ENCODE measurements around the gene TLR9. TPM values are rescaled to one million over a fixed set of nuclear protein-coding genes. Genes with fewer than 3 reads are reported as not detected.

TLR9 gene
- total RNA-seq, 3 donors from 2014 or later = 0.77 to 0.89 TPM; not detected in 1

GRCh38 chr3:52240886-52241370 is 15.5 kb upstream of the TLR9 start:
- intact Hi-C loops (cut with DNase I, micrococcal nuclease) = no loop called here
- TF ChIP-seq CTCF (IDR thresholded peaks at IDR 0.05) = no peak
- ATAC-seq = no peak
- no peak for DNase-seq
- Histone ChIP-seq H3K36me3 (ENCODE audit: low read depth) (no peaks in the 10 kb centered on the region), H3K9me3 (no peaks in the 10 kb centered on the region), H3K4me1 (ENCODE audit: low read depth) (peaks cover 23% of the 10 kb centered on the region), H3K4me3 (no peak overlapping the region)

GRCh38 chr3:52240059-52240885 is 14.8 kb upstream of the TLR9 start:
- ATAC-seq = peak; percentile 20
- H3K4me1 ChIP-seq (ENCODE audit: low read depth) = peaks cover 21% of the 10 kb centered on the region
- TF ChIP-seq CTCF (IDR thresholded peaks at IDR 0.05) = no peak
- H3K36me3 ChIP-seq (ENCODE audit: low read depth) = no peaks in the 10 kb centered on the region
- peak; percentile 29 to 56 (median 53) for DNase-seq
- intact Hi-C loops (cut with DNase I, micrococcal nuclease) = no loop called here
- H3K4me3 ChIP-seq = no peak overlapping the region
- H3K9me3 ChIP-seq = no peaks in the 10 kb centered on the region

GRCh38 chr3:52238761-52239701 is 13.6 kb upstream of the TLR9 start, which contains the start of gene TWF2:
Gene TWF2, minus strand, starts transcription at chr3:52239158. Its CDS starts 142 bp downstream, at chr3:52239016.
- Histone ChIP-seq H3K9me3 (no peaks in the 10 kb centered on the region), H3K4me1 (ENCODE audit: low read depth) (peaks cover 21% of the 10 kb centered on the region), H3K36me3 (ENCODE audit: low read depth) (no peaks in the 10 kb centered on the region), H3K4me3 (peak within 1 kb of the TSS; percentile 79)
- peak; percentile 79 to 91 (median 88) for DNase-seq
- peak; percentile 95 for ATAC-seq
- peak; percentile 28 for TF ChIP-seq CTCF (IDR thresholded peaks at IDR 0.05)
- intact Hi-C loops (cut with DNase I, micrococcal nuclease) = no loop called here

- peaks cover 21% of the 10 kb centered on the region for H3K4me1 ChIP-seq (ENCODE audit: low read depth)
- peak overlapping the region; percentile 79 for H3K4me3 ChIP-seq
- no peaks in the 10 kb centered on the region for H3K36me3 ChIP-seq (ENCODE audit: low read depth)
- H3K9me3 ChIP-seq = no peaks in the 10 kb centered on the region
- intact Hi-C loops (cut with DNase I, micrococcal nuclease) = no loop called here
- peak; percentile 42 for ATAC-seq
- no peak for DNase-seq
- no peak for TF ChIP-seq CTCF (IDR thresholded peaks at IDR 0.05)
These were observed 12.8 kb upstream of the TLR9 start for GRCh38 chr3:52238193-52238760.

GRCh38 chr3:52237657-52238172 is 12.3 kb upstream of the TLR9 start:
- Histone ChIP-seq H3K36me3 (ENCODE audit: low read depth) (no peaks in the 10 kb centered on the region), H3K4me3 (no peak overlapping the region), H3K4me1 (ENCODE audit: low read depth) (peaks cover 21% of the 10 kb centered on the region), H3K9me3 (no peaks in the 10 kb centered on the region)
- intact Hi-C loops (cut with DNase I, micrococcal nuclease) = no loop called here
- peak; percentile 56 to 85 (median 73) for DNase-seq
- ATAC-seq = peak; percentile 42
- TF ChIP-seq CTCF (IDR thresholded peaks at IDR 0.05) = no peak
